GM23338 (cell line): ENCODE measurements around the gene TMEM150A.

Source experiments
- CREB1 ChIP-seq: fragments of 250-450 bp; sonication (Bioruptor Pico); IDR thresholded peaks from 2 replicates; pipeline ENCODE4 v1.5.0; 2020; ENCODE audit warnings: low read depth, mild to moderate bottlenecking, moderate library complexity
- EZH2 ChIP-seq: fragments of 200-600 bp; sonication (generic); IDR thresholded peaks from one replicate; pipeline ENCODE4 v1.8.0; 2017; ENCODE audit warnings: antibody characterized with exemption, mild to moderate bottlenecking, low read depth; ENCODE audit not compliant: unreplicated experiment
- EZH2phosphoT487 ChIP-seq: fragments of 200-600 bp; sonication (generic); IDR thresholded peaks from one replicate; pipeline ENCODE4 v1.8.1; 2018; ENCODE audit warnings: antibody characterized with exemption; ENCODE audit not compliant: unreplicated experiment
- POLR2AphosphoS5 ChIP-seq: IDR thresholded peaks from 2 replicates; pipeline ENCODE4 v1.6.1; 2016; ENCODE audit warnings: antibody characterized with exemption, low read depth
- STAT1 ChIP-seq: IDR thresholded peaks from one replicate; pipeline ENCODE4 v1.6.1; 2016; ENCODE audit warnings: antibody characterized with exemption; ENCODE audit not compliant: unreplicated experiment
- TF ChIP-seq, protein P1 (sequence below), 2 experiments: fragments of 200-600 bp in 1 of 2; sonication (generic) in 1 of 2; conservative IDR thresholded peaks; 2 replicates each; pipeline versions ENCODE4 v1.5.1 to v1.6.1; 2016 to 2017; ENCODE audit warnings: antibody characterized with exemption in 2 of 2, low read depth in 2 of 2, mild to moderate bottlenecking in 2 of 2, moderate library complexity in 1 of 2
- TF ChIP-seq, protein P2 (sequence below): IDR thresholded peaks from one replicate; pipeline ENCODE4 v1.6.1; 2018; ENCODE audit warnings: antibody characterized with exemption; ENCODE audit not compliant: unreplicated experiment
- TF ChIP-seq, protein P3 (sequence below): IDR thresholded peaks from 2 replicates; pipeline ENCODE4 v1.6.1; 2016; ENCODE audit warnings: antibody characterized with exemption

DNA sequence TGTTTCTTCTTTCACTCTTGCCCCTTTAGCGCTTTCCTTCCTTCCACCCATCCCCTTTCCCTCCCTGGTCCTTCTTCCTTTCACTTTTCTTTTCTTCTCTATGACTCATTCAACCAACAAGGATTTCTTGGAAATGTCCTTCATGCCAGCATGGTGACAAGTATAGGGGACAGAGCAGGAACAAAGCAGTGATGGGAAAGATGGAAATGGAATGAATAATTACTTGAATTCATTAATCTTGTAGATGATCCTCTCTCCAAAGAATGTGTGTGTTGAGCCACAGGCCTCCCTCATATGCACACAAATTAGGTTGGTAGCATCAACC lies 16.8 kb downstream of the TMEM150A start:
- TF ChIP-seq, protein P1, sequence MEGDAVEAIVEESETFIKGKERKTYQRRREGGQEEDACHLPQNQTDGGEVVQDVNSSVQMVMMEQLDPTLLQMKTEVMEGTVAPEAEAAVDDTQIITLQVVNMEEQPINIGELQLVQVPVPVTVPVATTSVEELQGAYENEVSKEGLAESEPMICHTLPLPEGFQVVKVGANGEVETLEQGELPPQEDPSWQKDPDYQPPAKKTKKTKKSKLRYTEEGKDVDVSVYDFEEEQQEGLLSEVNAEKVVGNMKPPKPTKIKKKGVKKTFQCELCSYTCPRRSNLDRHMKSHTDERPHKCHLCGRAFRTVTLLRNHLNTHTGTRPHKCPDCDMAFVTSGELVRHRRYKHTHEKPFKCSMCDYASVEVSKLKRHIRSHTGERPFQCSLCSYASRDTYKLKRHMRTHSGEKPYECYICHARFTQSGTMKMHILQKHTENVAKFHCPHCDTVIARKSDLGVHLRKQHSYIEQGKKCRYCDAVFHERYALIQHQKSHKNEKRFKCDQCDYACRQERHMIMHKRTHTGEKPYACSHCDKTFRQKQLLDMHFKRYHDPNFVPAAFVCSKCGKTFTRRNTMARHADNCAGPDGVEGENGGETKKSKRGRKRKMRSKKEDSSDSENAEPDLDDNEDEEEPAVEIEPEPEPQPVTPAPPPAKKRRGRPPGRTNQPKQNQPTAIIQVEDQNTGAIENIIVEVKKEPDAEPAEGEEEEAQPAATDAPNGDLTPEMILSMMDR (conservative IDR thresholded peaks at IDR 0.05; ENCODE audit: low read depth in 2 of 2) = no peak
- TF ChIP-seq EZH2phosphoT487 (no peak), CREB1 (no peak), POLR2AphosphoS5 (no peak), EZH2 (no peak), STAT1 (no peak)
- TF ChIP-seq, protein P2, sequence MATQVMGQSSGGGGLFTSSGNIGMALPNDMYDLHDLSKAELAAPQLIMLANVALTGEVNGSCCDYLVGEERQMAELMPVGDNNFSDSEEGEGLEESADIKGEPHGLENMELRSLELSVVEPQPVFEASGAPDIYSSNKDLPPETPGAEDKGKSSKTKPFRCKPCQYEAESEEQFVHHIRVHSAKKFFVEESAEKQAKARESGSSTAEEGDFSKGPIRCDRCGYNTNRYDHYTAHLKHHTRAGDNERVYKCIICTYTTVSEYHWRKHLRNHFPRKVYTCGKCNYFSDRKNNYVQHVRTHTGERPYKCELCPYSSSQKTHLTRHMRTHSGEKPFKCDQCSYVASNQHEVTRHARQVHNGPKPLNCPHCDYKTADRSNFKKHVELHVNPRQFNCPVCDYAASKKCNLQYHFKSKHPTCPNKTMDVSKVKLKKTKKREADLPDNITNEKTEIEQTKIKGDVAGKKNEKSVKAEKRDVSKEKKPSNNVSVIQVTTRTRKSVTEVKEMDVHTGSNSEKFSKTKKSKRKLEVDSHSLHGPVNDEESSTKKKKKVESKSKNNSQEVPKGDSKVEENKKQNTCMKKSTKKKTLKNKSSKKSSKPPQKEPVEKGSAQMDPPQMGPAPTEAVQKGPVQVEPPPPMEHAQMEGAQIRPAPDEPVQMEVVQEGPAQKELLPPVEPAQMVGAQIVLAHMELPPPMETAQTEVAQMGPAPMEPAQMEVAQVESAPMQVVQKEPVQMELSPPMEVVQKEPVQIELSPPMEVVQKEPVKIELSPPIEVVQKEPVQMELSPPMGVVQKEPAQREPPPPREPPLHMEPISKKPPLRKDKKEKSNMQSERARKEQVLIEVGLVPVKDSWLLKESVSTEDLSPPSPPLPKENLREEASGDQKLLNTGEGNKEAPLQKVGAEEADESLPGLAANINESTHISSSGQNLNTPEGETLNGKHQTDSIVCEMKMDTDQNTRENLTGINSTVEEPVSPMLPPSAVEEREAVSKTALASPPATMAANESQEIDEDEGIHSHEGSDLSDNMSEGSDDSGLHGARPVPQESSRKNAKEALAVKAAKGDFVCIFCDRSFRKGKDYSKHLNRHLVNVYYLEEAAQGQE = no peak
- TF ChIP-seq, protein P3, sequence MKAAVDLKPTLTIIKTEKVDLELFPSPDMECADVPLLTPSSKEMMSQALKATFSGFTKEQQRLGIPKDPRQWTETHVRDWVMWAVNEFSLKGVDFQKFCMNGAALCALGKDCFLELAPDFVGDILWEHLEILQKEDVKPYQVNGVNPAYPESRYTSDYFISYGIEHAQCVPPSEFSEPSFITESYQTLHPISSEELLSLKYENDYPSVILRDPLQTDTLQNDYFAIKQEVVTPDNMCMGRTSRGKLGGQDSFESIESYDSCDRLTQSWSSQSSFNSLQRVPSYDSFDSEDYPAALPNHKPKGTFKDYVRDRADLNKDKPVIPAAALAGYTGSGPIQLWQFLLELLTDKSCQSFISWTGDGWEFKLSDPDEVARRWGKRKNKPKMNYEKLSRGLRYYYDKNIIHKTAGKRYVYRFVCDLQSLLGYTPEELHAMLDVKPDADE = no peak
